NCI-H446 treated with DMSO at 0.1 percent for 48 hours (cell line): Measurements from ENCODE around the gene DAB2IP.

Experiments used
- DNase-seq: peaks from one replicate; lab custom pipeline; 2025; lab: John Stamatoyannopoulos, UW

Gene DAB2IP

DNA sequence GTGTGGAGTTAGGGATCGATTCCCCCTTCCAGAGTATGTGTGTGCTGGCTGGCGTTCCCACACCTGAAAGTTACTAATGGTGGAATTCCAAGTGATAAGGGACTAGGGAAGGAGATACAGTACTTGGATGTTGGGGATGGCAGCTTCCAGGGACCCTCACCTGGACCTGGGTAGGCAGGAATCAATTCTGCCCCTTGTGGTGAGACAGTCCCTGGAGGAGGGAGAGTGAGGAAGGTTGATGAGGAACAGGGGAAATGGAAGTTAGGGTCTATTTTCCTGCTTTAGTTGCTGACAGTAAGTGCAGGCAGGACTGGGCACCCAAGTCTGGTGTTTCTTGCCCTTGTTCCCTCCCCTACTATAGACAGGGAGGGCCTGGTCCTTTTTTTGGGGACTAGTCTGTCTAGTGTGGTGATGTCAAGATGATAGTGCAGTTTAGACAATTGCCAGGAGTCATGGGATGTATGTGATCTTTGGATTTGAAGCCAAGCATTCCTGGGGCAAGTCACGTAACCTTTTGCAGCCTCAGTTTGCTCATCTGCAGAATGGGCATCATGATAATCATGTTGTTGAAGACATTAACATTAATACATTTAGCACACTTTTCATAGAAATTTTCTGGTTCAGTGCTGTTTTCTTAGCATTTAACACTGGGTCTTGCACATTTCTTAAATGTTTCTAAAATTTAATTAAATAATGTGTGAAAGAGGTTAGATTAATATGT, 51.7 kb downstream of the DAB2IP start:
- DNase-seq = no peak

DNA sequence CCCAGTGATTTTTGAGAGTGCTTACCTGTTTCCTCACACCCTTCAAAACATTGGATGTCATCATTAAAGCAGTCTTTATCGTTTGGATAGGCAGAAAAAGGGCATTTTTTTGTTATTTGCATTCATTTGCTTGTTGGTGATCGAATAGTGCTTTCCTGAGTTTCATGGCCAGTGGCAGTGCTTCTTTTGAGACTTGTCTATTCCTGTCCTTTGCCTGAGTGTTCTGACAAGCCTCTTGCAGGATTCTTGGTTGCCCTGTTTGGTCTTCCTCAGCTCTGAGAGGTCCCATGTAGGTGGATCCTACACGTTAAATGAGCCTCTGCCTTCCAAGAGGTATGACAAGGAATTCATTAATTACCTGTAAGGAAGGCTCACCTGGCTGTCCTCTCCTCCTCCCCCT, 52.8 kb downstream of the DAB2IP start:
- DNase-seq = no peak

DNA sequence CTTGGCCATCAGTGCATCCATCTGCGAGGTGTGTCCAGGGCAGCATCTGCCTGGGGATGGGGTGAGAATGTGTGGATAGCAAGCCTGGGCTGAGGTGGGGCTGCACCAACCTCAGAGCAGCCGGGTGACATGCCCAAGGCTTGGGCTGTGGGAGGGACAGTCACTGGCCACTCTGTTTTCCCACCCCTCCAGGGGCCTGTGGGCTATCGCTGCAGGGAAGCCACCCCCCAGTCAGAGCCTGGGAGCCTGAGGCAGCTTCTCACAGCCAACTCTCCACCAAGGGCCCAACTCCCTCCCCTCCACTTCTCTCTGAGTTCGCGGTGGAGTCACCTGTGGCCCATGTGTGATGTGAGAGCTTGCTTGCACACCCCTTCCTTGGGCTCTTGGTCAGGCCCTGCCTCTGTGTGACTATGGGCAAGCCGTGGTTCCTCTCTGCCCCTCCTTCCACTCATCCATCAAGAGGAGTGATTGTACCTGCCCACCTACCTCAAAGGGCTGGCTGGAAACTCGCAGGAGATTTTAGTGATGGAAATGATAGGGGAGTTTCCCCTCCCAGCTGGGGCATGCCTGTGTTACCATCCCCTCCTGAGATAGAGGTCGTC, 54.8 kb downstream of the DAB2IP start:
- DNase-seq = no peak

DNA sequence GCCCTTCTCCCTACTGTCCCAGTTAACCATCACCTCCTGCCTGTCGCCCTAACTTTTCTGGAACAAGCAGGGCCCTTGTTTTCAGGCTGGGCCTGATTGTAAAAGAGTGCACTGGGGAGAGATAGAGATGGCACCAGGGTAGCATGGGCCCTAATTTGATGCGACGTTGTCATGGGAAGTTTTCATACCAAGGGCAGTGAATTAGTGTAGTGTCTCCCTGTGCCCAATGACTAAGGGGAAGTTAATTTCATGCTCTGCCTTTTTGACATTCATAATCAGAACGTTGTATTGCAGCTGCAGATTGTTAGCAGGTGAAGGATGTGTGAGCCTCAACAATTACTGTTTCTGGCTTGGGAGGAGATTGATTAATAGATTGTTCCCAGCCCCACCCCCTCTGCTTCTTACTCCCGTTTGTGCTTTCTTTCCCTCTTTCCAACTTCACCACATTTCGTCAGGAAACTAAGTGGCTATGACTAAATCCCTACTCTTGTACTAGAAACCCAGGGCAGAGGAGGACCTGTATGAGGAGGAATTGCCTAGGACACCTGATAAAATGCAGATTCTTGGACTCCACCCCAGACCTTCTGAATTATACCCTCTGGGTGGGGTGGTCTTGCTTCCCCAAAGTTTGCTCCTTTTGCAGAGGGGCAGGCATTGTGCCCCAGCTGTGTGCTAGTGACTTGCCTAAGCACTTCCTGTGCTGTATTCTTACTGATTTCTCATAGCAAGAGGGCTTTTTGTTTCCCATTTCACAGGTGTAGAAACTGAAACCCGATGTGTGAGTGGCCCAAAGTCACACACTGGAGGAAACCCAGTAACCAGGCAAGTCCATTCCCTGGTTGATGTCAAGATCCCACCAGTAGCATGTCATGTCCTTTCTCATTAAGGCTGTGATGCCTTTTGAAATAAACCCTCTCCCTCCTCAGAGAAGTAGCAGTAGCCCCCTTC, 56.3 kb downstream of the DAB2IP start:
- no peak for DNase-seq

DNA sequence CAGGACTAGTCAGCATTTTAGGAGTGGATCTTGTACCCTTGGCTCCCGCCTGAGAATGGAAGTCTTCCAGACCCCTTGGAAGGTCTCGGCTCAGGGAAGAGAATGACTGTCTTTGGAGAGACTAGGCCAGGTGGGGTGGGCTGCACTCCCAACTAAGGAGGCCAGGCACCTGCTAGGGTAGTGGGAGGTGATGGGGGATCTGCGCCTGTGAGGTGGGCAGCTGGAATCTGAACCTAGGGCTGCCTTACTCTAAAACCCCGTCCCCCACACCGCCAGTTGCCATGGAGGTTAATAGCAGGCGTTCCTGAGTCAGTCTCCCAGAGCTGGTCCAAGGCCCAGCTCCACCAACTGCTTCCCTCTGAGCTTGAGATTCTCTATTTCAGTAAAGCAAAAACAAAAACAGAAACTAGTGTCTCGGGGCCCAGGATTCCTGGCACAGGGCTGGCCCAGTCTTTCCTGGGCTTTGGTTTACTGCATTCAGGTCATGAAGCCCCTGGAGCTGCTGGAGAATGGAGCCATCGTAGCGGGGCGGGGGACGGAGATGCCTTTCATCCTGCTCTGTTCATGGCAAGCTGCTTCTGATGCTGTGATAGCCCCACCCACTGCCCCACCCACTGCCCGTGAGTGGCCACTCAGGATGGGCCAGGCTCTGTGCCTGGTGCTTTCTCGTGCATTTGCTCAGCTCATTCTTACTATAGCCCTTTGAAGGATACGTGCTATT, 57.5 kb downstream of the DAB2IP start:
- peak; percentile 9 for DNase-seq

DNA sequence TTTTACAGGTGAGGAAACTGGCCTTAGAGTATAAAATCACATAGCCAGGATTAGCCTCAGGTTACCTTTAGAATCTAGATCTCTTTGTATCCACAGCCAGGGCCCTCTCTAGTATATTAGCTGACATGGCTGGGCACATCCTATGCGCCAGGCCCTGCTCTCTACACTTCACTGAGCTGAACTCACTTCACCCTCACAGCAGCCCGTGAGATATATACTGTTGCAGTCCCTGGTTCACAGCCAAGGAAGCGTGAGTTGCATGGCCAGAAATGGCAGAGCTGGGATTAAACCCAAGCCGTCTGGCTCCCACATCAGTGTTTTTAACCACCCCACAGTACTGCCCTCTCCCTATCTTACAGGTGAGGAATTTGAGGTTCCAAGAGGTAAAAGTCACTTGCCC, 58.4 kb downstream of the DAB2IP start:
- peak; percentile 27 for DNase-seq

DNA sequence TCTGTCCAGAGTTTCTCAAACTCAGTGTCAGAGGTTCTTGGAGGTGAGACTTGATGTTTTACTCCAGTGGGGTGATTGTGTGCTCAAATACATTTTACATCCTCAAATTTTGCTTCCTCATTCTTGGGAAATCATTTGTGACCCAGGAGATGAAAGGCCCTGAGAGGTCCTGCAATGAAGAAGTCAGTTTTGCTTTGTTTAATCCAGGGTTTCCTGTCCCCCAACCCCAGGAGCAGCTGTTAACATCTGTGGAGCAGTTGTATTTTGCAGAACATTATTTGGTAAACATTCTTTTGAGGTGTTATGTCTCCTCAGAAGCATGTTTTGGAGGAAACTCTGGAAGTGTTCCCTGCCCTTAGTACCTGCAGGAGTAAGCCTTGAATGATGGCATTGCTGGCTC, 59.8 kb downstream of the DAB2IP start:
- no peak for DNase-seq

DNA sequence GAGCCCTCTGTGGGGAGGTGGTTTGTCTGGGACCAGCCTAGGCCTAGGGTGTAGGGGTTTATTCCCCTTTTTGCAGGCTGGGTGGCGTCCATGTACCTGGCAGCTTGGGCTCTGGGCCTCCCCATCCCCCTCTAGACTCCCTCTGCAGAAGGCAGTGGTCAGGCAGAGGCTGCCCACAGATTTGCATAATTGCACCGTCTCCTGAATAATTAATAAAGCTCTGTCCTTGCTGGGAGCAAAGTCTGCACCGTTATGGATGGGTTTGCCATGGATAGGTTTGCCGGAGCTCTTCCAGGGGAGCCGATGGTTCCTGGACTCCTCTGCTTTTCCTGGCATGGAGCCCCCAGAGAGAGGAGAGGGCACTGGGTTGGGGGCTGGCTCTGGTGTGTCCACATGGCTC, 60.4 kb downstream of the DAB2IP start:
- DNase-seq = no peak

DNA sequence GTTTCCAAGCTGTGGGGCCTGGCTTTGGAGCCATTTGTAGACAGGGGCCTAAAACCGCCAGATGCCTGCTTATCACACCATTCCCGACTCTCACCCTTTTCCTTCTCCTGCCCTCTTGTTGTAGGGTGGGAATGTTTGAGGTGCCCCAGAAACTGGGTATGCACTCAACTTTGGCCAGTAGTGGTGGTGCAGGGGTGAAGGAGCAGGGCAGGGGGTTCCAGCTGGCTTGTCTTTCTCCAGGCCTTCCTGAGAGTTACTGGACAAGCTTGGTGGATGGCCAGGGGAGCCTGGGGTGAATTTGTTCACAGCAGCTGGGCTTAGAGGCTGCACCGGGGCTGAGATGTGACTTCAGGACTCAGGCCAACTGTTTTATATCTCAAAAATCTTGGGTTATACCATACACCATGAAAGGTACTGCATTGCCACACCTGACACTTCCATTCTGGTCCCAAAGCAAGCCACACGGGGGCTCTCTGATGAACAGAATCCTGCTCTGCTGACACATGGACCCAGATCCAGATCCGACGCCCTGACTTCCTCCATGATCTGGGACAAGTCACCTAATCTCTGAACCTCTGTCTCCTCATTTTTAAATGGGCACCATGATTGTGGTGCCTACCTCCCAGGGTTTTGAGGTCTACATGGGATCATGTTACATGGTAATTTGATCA, 62.1 kb downstream of the DAB2IP start:
- no peak for DNase-seq

DNA sequence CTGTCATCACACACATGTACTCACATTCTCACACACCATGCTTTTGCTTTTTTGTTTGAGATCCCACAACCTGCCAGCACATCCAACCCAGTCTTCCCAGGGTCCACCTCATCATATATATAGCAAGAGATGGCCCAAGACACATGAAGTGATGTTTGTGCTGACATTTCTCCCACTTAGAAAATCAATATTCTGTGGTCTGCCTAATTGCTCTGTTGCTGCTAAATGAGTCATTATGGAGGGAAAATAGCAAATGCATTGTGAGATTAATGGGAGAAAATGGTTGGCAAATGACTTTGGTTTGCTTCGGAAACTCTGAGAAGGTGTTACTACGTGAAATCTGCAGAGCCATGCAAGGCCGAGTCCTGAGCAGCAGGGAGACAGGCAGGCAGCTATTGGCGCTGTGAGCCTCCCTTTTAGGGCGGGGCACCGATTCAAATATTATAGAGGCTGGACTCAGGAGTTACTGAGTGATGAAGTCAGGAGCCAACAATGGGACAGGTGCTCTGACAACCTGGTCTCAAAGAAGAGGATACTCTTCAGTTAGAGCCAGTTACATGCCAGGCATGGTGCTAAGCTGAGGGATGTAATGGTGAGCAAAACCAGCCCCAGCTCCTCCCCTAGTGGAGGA, 62.8 kb downstream of the DAB2IP start:
- no peak for DNase-seq

DNA sequence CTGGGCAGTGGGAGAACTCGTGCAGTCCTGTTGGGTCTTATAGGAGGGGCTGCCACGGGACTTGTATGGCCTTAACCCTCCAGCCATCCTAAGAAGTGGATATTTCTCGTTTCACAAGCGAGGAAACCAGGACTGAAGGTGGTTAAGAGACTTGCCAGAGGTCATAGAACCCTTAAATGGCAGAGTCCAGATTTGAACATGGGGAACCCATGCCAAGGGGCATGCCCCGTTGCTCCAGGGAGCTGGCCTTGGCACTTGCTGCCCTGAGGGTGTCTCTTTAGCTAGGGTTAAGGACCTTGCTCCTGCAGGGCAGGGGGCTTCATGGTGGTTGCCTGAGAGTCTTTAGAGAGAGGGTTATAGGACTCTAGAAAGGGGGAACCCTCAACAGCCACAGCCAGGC, 63.4 kb downstream of the DAB2IP start:
- no peak for DNase-seq

DNA sequence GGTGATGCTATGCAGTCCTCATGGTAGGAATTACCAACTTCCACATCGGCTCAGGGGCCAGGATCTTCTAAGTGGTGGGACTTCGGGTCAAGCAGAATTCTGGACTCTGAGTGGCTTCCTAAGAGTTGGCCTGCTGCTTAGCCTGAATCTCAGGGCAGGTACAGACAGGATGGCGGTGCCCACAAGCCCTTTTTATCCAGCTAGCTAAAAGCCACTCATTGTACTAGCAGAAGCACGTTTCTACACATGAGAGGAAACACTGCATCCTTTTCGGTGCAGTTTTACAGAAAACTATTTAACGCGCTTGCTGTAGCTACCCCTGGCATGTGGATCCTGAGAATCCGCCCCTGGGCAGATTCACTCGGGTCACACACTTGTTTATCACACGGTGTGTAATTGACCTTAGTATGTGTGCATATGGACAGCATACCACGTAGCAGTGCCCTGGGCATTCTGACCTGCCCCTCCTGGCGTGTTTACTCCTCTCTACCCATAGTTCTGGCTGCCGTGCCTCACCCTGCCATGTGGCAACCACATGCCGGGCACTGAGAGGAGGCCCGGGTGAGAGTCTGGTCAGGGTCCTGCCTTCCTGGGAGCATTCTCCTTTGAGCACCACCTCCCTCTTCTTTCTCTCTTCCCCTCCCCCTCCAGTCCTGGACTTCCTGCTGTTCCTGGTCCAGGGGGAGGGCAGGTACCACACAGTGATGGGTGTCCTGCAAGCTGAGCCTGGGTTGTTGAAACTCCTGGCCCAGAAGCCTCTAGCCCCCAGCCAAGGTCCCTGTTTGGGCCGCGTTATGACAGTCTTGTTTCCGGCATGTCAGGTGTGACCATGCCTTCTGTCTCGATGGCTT, 65.9 kb downstream of the DAB2IP start:
- no peak for DNase-seq

DNA sequence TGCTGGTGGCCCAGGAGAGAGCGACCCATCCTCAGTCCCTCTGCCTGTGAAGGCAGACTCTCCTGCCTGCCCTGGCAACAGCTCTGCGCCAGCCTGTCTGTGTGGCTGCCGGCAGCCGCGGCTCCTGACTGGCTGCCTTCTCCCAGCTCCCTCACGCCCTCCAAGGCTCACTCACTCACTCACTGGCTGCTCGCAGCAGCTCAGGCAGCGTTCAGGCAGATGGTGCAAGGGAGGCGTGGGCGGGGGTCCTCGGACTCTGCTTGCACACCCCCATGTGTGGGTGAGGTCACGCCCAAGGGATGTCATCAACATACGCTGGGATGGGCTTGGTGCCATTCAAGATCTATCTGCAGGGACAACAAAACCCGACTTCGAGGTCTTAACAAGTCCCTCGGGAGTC, 66.7 kb downstream of the DAB2IP start:
- DNase-seq = peak; percentile 65

DNA sequence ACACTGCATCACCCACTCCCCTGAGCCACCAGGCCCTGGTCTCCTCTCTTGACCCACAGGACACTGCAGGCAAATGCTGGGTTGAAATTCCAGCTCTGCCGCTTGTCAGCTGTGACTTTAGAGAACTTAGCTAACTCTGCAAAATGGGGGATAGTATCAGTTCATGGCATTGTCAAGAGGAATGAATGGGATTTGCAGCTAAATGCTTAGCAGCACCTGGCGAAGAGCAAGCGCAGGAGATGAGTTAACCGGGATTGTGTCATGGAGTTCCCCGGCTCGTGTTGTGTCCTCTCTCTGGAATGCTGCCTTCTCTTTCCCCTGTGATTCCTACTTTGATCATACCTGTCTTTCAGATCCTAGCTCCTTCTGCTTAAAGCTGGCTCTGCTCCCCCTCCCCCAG, 67.1 kb downstream of the DAB2IP start:
- no peak for DNase-seq

DNA sequence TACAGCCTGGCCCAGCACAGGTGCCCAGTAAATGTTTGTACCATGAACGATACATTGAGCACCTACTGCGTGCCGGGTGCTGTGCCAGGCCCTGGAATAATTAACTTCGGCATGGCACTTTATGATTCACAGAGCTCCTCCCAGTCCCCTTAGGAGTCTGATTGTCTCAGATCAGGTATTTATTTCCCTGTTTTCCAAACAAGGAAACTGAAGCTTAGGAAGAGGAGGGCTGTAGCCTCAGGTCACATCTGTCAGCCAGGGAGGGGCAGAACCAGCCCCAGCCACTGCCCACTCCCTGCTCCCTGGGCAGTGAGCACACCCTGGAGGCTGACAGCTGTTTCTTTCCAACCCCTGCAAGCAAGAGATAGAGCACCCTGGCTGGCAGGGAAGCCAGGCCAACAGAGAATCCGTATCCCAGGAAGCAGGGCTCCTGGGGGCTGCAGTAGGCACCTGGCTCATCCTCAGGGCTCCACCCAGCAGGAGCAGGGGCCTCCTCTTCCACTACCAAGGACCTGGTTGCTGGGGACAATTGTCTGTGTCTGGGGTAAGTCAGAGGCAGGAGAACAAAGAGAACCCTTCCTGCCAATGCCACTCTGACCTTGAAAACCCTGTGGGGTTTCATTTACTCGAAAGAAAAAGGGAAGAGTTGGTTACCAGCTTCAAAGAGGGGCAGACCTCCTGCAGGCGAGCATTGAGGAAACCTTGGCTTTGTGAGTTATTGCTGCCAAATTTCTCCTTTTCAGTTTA, 69.0 kb downstream of the DAB2IP start:
- no peak for DNase-seq

DNA sequence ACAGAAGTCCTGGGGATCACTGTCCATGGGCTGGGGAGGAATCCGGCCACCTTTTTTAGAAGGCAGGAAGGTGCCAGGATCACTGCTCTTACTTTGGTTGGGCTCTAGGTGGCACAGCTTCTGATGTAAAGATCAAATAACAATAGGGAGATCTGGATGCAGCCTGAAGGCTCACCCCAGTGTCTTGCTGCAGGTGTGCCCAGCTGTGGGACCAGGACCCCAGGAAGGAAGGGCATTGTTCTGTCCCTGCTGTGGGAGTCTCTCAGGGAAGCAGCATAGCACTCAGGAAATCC, 69.6 kb downstream of the DAB2IP start:
- no peak for DNase-seq

DNA sequence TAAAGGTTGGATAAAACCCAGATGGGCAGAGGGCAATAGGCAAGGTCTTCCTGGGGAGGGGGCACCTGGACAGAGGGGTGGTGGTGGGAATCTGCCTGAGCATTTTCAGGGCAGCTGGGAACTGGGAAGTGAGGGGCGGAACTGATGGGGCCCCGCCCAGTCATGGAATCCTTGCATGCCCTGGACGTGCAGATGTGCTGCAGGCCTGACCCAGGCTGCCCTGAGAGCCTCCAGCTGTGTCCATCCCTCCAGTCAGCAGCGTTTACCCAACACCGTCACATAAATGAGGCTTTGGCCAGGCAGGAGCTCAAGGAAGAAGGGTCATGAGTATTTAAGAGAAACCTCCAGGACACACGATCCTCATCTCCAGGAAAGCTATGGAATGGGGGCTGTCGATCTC, 70.3 kb downstream of the DAB2IP start:
- DNase-seq = no peak

DNA sequence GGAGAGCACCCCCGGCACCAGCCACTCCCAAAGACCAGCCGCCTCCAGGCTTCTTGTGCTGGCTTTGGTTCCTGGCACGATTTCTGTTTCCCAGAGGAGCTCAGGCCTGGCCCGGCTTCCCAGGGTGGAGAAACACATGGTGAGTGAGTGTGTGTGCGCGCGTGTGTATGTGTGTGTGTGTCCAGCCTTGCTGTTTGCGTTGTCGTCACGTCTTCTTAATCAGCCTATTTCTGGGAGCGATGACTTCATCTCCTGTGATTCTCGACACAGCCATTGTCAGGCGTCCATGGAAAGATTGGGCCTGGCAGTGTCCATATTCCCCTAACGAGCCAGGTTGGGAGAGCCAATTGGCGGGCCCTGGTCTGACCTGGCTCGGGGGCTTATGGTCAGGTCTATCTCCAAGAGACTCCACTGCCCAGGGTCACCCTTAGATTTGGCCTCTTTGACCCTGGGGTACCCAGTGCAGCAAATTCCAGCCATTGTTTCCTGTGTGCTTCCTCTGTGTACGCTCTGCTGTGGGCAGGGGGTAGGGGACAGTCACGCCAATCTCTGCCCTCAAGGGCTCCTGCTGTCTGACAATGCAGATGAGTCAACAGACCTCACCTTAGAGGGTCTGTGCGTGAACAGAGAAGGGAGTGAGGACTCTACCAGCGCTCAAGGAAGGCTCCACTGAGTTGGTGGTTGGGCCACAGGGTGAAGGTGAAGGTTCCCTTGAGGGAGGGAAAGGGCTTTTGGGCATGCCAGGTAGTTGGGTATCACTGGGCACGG, 73.8 kb downstream of the DAB2IP start:
- peak; percentile 86 for DNase-seq
